ENCODE results near the gene NTM.

Gene NTM

DNA sequence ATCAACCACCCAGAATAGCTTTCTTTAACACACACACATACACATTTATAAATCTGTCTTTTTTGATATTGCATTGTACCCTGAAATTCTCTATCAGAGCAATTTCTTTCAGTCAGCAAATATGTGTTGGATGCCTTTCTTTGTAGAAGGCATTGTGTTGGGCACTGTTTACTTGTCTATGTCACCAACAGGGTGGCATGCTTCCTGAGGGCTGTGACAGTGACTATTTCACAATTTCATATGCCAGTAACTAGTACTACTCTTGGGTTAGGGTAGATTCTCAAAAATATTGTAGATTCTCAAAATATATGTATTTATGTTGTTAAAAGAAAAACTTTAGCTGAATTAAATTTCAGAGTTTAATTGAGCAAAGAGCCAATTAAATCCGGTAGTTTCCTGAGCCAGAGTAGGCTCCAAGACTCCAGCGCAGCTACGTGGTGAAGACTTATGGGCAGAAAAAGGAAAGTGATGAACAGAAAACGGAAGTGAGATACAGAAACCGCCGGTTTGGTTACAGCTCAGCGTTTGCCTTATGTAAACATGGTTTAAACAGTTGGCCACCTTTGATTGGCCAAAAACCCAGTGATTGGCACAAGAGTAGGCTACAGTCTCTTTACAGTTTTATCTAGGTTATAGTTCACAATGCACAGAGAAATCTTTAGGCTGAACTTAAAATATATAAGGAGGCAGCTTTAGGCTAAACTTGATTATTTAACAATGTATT is 723.3 kb downstream of the NTM start:
- peak in 2 of 56 donors; percentile 12 to 25 for DNase-seq

DNA sequence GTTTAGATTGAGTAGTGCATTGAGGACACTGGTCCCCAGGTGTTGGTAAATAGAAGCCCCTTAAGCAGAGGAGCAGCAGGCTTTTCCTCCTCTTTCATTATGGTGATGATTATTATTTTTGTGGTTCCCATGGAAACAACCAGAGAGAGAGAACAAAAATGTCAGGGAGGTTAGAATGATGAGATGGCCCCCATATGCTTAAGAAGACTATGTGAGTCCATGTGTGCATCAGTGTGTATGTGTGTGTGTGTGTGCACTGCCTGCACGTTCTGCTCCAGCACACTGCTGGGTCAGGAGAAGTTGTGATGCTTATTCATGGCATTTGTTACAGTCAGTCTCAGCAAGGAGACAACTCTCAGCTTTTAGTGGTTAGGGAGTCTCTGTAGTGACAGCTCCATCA is 724.2 kb downstream of the NTM start:
- DNase-seq: no peak

DNA sequence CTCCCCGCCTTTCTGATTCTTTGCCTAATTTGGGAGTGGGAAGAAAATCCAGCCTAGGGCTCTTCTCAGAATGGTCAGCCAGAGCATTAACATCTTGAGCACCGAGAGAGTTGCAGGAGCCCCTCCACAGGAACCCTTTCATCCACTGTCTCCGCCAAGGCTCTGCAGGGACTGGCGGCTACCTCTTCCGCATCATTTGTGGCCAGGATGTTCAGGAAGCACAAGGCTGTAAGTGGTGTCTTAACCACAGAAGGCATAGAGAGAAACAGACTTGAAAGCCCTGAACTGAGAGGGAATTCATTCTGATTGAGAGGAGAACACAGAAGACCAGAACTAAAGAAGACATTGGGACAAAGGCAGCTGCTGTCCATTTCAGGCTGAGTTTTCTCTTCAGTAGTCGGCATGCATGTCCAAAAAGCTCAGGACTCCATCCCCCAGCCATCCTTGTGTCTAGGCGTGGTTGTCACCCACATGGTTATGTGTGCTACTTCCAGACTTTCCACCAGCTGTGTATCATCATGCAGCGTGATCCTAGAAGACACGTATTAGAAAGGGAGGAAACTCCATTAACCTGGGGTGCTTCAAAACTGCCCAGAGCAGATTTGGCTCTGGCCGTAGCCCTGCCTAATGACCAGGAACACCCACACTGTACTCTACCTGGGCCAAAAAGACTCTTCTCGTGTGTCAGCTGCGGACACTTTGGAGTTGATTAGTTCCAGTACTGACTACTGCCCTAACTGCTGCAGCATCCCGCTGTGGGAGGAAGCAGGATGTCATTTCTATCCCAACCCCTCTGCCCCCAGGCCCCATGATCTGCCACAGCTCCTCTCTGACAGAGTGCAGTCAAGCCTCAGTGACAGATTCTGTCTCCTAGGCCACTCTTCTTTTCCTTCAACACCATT is 725.1 kb downstream of the NTM start:
- DNase-seq: peak in 1 of 56 donors; percentile 17

DNA sequence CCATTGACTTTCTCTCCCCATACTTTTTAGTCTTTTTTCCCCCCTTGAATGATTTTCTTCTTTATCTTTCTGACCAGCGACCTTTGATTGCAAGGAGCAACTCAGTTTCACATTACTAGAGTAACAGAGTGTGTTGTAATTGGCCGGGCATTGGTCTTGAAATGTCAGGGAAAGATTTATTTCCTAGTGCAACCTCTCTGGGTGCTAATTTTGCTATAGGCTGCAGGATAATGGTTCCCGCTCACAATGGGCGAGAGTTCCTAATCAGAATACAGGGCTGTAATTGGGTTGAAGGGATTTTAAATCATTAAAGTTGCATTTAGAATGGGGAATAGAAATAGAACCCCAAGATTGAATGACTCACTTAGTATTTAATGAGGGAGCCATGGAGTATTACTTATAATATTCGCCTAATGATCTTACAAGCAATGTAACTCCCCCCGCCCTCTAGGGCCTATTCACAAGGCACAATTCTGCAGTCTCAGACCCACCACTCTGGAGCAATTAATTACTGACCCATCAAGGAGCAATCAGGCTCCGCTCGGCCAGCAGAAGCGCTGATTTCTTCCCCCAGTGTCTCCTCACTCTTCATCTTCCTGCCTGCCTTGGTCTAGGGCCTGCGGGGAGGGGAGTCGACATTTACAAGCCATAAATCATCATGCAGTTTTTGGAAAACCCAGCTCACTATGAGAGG is 725.9 kb downstream of the NTM start:
- no peak for DNase-seq

DNA sequence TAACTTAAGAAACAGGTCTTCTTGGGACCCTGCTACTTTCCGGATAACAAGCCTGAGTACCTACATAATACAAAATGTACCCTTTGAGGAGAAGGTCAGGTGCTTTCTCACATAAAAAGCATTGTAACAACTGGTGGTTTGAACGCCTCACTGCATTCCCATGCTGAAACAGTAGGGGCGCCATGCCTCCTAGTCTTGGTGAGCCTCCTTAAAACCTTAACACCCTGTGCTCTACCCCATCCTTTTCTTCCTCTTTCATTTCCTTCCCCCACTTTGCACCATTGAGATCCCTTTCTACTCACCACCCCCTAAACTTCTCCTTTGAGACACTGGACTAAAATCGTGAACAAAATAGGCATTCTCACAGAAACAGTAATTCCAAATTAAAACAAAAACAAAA is 729.3 kb downstream of the NTM start:
- DNase-seq: no peak

DNA sequence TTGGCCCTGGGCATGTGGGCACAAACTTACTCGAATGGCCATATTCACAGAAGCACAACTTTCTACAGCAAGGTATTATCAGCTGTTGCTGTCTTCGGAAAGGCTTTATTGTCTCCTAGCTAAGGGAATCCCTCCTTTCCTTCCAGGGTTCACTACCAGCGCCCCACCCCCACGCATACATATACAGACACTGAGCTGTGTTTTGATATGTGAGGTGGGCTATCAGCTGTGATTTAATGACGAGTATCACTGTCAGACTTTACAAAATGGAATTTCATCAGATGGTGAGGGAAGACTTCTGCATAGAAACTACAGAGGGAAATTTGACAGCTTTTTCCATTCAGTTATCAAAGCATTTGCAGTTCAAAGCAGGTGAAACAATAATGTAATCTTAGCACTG is 730.2 kb downstream of the NTM start:
- no peak for DNase-seq

DNA sequence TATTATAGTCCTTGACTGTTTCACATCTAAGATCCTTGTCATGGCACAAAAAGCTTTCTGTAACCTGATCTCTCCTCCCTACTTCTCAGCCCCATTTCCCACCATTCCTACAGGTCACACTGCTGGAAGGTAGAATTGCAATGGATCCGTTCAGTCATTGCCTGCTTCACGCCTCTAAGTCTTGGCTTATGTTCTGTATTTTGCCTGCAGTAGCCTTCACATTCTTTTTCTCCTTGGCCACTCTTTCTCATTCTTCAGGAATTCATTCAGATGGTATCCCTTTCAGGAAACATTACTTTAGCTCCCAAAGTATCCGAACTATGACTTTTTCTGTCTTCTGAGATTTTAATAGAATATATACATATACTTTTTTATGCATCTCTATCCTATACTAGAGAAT is 731.5 kb downstream of the NTM start:
- no peak for DNase-seq

DNA sequence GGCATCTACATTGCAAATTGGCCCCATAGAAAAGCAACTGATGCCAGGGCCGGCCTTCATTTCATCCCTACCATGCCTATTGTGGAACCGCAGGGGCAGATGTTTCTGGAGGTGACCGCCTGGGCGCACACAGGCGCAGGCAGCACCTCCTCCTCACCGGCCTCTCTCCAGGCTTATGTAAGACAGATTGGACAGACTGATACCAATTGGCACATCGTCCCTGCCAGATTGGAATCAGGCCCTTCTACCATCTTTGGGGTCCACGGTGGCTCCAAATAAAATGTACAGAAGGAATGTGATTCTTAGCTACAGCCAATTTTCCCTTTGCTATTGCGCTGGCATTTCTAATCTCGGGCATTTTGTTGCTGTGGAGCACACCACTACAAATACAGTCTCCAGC is 732.6 kb downstream of the NTM start:
- no peak for DNase-seq

DNA sequence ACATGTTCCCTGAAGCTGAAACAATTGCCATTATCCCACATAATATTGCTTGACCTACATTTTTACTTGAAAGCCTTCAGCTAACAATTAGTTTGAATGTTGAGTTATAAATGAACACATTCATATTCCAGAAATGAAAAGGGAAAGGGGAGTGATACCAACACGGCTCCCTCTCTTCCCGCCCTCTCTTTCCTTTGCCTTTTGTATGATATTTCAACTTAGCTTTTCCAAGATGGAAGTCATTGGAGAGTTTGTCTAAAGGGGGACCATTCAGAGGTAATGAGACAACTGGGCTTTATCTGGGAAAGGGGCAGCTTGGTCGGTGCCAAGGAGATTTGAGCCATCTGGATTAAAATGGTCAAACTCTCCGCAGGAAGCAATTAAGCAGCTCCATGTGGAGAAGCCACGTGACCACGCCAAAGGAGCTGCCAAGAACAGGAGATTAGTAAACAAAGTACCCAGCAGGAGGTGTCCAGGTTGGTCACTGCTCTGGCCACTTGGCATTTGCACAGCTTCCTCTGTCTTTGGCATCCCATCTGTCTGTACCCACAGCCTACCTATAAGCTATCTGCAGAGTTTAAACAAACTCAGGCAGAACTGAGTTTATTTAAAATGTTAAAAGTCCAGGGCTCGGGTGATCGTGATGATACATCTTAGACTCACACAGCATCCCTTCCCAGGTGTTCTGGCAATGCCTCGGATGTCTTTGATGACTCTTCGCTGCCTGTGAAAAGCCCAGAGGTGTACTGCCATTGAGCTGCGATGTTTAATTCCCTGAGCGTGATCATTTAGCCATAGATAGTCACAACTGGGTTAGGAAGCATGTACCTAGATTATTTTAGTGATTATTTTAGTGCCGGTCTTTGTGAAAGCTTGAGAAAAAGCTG is 735.9 kb downstream of the NTM start:
- DNase-seq: peak in 24 of 56 donors; percentile 5 to 64 (median 31)

DNA sequence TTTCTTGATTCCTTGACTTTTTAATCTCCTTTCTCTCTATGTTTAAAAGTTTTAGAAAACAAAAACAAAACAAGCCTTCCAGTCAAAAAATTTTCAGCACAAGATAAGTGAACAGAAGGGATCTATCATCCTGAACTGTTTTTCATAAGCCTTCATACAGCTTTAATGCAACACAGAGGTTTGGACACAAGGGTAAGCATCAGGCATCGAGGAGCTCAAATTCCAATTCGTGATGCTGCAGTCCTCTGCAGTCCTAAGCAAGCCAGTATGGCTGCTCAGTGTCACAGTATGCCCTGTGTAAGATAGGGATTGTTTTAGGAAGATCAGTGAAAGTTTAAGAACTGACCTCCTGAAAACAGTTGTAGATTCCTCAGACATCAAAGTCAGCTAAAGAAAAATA is 740.9 kb downstream of the NTM start:
- DNase-seq: no peak

DNA sequence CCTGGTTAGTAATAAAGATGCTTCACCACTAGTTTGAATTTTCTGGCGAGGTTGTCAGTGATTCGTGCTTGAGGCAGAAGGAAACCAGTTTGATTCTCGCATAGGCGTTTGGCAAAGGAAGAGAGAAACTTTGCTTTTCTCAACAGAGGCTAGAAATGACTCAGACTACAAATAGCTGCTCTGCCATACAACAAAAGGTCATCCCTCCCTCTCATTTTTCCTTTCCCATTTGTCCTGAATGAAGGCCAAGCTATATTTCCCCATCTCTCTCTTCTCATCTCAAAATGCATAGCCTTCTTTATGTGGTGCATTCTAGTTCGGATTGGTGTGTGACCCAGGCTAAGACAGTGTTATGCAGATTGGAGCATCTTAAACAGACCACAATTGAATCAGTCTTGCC is 741.4 kb downstream of the NTM start:
- DNase-seq: no peak

DNA sequence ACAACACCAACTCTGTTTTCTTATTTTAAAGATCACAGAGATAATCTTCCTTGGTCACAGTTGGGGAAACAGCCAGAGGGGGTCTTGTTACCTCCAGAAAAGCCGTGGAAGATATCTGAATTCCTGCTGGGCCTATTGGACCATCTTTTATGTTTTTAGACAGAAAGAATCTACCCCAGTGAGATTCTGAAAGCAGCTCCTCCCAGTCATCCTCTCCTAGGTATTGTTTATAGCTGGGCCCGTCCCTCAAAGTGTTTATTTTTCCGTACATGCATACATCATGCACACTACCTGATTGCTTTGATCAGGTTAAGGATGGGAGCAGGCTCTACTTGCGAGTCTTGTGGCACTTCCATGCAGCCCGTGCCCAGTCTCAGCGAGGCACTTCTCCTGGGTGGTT is 742.4 kb downstream of the NTM start:
- DNase-seq: no peak

DNA sequence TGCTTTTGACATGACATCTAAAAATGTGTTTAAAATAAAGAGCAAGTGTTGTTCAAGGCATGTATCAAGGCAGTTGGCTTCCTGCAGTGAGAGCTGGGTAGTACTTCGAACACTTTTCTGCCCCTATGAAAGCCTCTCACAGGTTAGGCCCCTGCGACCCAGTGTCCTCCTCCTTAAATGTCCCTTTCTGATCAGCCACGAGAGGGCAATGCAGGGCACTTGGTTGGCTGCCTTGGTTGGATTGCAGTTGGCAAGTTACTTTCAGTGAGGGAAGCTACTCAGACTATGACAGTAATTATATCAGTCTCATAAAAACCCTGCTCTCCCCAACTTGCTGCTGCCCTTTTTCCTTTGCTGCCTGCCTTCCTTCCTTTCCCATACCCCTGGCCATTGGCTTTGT is 743.8 kb downstream of the NTM start:
- peak in 18 of 56 donors; percentile 8 to 64 (median 29) for DNase-seq

DNA sequence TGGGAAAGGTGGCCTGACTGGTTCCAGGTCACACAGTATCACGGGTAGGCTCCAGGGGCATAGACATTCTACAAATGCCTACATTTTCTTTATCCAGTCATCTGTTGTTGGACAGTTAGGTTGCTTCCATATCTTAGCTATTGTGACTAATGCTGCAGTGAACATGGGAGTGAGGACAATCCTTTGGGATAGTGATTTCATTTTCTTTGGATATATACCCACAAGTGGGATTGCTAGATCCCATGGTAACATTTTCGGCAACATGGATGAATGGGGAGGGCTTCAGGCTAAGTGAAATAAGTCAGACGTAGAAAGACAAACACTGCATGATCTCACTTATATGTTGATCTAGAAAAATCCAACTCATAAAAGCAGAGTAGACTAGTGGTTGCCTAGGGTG is 744.3 kb downstream of the NTM start:
- DNase-seq: no peak

DNA sequence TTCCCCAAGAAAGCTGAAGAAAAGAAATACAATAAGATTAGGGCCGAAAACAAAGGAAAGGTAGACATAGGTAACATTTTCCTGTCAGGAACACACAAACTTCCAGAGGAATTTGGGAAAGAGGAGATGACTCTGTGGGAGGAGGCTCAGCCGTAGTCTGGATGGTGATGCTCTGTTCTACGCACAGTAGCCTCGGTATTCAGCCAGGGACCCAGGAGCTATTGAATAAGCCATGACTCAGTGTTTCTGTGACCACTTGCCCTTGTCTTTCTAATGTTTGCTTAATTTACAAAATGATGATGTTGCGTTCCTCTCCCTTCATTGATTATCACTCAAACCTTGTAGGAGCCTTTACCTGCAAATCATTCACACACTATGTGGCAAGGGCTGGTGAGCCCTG is 745.0 kb downstream of the NTM start:
- no peak for DNase-seq

DNA sequence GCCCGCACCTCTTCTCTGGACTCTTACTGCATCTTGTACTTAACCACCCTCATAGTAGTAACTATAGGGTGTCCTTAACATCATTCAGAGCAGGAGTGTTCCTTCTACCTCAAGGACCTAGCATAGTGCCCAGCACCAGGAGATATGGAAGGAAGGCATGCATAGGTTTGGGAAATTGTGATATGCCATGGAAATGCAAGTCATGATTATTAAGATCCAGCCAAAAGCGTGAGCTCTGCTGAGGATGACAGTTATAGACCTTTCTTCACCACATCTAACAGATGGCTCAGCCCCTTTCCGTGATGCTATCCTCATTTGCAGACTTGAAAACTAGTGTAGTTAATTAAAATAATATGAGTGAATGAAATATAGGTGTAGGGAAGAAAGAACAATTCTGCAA is 746.1 kb downstream of the NTM start:
- no peak for DNase-seq

DNA sequence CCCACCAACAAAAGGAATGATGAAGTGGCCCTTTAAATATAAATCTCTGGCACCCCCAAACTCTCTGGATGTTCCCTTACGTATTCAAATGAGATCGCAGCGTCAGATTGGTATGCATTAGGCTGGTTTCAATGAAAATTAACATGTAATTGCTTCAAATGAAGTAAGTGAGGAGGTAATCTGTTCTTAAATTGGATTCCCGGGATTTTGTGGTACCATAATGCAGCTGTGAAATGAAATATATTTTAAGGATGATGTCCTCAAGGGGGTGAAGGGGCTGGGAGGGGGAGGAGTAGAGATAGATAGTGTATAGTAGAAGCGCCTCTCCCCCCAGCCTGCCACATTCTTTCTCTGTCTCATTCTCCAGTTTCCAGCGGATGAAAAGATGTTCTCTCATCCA is 748.2 kb downstream of the NTM start:
- no peak for DNase-seq

DNA sequence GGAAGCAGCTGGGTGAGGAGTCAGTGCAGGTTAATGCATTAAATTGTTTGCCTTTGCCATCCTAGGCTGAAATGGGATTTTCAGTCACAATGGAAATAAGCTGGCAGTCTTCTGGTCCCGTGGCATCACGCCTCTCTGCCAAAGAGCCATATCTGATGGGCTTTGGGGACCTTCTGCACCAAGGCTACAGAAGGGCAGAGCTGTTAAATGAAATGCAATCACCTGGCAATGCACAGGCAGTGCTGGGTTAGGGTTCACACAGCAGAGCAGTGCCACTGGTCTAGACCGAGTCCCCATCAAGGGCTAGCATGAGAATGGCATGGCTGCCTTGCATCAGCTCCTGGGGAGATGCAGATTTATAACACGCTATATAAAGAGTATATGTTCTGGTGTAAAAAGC is 749.2 kb downstream of the NTM start:
- DNase-seq: no peak

DNA sequence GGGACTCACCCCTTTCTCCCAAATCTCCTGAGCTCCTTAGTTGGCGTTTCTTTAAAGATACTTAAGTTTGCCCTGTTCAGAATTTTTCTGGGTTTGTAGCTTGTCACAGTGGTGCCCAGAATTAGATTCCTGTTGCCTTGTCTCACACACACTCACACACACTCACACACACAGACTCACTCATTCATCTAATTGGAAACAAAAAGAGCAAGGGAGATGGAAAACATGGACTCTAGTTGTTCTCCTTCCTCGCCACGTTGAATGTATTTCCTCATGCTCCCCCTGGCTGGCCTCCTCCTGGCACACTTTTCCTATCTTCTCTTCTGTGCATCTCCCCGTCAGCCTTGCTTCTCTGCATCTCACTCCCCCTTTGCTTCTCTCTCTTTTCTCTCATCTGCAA is 752.3 kb downstream of the NTM start:
- DNase-seq: no peak

DNA sequence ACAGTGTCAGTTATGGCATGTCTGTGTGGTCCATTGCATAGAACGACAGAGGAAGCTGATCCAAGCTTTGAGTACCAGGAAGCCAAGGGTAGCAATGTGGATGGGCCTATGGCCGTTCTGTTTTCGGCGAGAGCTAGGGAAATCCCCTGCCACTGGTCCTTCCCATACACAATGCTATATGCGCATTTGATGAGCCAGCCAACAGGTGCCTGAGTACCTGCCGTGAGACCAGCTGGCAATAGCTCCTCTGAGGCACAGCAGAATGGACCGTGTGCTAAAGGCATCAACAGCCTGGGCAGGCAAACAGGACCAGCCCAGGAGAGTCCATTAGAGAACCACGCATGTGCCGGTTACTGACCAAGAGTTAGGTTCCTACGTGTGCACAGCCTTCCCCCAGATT is 753.0 kb downstream of the NTM start:
- no peak for DNase-seq

Measured in amygdala (tissue), 56 donors.